ENCODE data around the gene ARL10.

Gene ARL10

DNA sequence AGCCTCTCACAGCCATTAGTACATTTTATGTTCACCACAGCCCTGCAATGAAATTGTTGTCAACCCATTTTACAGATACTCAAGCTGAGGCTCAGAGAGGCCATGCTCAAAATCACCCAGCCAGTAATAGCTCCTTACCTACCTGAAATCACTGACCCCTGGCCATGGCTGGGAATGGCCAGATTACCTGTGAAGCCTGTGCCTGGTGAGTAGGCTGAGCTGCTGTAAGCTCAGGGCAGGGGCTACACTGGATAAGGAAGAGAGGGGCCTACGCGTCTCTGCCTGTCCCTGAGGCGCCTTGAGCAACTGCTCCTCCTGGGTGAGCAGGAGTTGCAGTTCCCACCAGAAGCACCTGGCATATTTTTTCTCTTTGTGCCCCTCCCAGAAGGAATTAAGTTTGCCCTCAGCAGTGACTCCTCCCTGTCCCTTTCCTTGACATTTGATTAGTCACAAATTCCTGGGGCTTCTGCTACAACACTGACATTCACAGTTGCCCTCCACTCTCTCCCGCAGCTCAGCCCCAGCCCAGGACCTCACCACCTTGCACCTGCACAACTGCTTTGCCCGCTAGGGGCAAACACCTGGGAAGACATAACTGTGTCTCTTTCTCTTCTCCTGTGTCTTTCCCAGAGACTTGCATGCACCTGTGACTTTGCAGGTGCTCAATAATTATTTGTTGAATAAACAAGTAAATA lies 45.3 kb downstream of the ARL10 start:
- DNase-seq (ENCODE audit: low read depth, low spot score) = no peak

DNA sequence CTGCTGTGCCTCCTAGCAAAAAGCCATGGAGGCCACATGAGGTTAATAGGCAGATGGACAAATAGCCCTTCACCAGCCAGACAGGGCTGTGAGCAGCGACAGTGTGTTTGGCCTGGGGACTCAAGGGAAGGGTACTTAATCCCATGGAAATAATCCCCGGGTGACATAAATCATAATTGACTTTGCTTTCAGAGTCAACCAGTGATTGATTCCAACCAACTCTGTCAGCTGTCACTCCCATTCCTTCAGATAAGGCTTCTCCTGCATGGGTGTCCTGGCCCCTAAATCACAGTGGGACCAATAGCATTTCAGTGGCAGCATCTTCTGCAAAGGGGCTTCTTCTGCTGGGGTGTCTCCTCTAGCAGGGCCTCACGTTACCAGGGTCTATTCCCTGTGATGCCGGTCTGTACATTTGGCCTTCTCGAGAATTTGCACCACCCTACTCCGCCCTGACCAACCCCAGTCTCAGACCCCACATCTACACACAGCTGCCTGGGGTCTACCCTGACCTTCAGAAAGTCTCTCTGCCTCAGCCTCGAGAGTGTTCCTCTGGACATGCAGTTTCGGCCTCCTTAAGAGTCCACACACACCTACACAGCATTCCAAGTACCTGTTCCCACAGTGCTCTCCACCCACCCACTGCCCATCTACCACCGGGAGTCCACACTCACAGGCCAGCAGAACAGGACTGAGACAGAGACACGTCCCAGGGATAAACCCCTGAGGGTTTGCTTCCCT lies 47.4 kb downstream of the ARL10 start:
- no peak for DNase-seq (ENCODE audit: low read depth, low spot score)

DNA sequence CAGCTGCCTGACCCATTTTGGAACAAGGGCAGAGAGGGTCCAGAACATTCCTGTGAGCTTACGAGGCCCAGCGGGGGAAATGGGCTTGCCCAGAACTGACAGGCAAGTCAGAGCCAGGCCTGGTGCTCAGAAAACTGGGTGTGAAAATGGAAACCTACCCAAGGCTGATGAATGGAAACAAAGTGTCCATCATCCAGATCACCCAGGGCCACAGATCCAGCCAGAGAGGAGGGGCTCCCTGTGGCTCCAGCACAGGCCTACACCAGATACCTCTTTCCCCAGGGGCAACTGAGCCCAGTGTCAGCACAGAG lies 47.9 kb downstream of the ARL10 start:
- DNase-seq (ENCODE audit: low read depth, low spot score) = peak; percentile 32

- DNase-seq (ENCODE audit: low read depth, low spot score) = no peak
These were observed 48.5 kb downstream of the ARL10 start for GRCh38 chr5:176413709-176414191.

DNA sequence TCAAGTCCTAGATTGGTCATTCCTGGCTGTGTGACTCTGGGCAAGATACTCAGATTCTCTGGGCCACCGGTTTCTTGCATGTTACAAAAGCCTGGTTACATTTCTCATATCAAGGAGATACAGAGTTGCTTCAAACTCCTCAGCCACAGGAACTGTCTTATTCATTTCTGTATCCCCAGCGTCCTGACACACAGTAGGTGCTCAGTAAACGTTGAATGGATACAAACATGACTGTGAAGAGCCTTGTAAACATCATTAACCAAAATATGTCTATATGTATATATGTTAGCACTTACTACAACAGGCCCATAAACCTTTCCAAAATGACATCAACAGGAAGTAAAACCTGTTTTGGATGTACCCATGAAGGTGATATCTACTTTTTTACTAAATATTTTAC lies 49.4 kb downstream of the ARL10 start:
- no peak for DNase-seq (ENCODE audit: low read depth, low spot score)

- DNase-seq (ENCODE audit: low read depth, low spot score) = no peak
These were observed 50.1 kb downstream of the ARL10 start for GRCh38 chr5:176415240-176415951.

GRCh38 chr5:176415952-176416924 lies 51.0 kb downstream of the ARL10 start, which contains the start of gene CLTB:
Gene CLTB, minus strand, starts transcription at chr5:176416539. Its CDS starts 176 bp downstream, at chr5:176416363.
- DNase-seq (ENCODE audit: low read depth, low spot score) = peak; percentile 97

DNA sequence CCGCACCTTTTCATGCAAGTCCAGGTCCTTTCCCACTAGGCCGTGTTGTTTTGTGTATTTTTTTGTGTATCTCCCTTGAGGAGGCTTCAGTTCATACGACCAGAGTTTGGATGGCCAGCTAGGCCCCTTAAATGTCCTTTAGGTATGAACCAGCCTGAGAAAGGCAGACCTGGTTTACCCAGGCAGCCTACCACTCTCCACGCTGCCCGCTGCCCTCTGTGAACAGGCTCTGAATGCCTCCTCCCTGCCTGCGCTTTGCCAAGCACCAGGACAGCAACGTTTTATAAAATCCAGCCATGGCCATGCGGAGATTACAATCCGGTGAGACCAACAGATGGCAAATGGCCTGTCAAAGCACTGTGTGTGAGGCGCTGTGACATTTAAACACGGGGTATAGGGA lies 51.7 kb downstream of the ARL10 start:
- no peak for DNase-seq (ENCODE audit: low read depth, low spot score)

DNA sequence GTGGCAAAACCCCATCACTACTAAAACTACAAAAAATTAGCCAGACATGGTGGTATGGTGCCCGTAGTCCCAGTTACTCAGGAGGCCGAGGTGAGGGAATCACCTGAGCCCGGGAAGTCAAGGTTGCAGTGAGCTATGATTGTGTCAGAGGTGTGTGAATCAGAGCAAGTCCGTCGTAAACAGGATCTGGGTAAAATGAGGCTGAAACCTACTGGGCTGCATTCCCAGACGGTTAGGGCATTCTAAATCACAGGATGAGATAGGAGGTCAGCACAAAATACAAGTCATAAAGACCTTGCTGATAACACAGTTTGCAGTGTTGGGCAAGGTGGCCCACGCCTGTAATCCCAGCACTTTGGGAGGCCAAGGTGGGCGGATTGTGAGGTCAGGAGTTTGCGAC lies 53.0 kb downstream of the ARL10 start:
- DNase-seq (ENCODE audit: low read depth, low spot score) = no peak

DNA sequence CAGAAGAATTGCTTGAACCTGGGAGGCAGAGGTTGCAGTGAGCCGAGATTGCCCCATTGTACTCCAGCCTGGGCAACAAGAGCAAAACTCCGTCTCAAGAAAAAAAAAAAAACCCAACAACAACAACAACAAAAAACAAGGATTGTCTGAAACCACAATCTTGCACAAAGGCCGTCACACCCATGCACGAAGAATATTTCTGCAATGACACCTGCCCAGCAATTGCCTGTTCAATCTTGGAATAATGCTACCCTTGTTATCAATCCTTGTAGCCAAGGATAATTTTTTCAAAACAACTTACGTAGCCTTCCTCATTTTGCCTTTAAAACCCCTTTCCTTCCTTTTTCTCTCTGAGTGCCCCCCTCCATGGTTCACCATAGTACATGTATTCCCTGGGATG lies 54.8 kb downstream of the ARL10 start:
- no peak for DNase-seq (ENCODE audit: low read depth, low spot score)

GRCh38 chr5:176420972-176421544 lies 55.8 kb downstream of the ARL10 start:
- no peak for DNase-seq (ENCODE audit: low read depth, low spot score)

DNA sequence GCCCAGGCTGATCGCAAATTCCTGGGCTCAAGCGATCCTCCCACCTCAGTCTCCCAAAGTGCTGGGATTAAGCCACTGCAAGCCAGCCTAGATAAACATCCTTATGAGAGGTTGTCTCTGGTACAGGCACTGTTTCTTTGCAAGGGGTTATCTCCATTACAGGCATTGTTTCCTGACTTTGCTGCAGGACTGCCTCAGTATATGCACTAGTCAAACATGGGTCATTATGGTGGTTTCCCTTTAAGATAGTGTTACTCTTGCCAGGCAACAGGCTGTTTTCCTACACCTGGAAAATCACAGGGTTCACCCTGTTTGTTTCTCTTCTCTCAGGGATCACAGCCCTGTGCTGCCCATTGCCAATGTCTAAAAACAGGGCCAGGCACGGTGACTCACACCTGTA lies 58.9 kb downstream of the ARL10 start:
- DNase-seq (ENCODE audit: low read depth, low spot score) = no peak

- peak; percentile 87 for DNase-seq (ENCODE audit: low read depth, low spot score)
These were observed 59.9 kb downstream of the ARL10 start for GRCh38 chr5:176425138-176425537.

- no peak for DNase-seq (ENCODE audit: low read depth, low spot score)
These were observed 60.5 kb downstream of the ARL10 start for GRCh38 chr5:176425791-176426190.

DNA sequence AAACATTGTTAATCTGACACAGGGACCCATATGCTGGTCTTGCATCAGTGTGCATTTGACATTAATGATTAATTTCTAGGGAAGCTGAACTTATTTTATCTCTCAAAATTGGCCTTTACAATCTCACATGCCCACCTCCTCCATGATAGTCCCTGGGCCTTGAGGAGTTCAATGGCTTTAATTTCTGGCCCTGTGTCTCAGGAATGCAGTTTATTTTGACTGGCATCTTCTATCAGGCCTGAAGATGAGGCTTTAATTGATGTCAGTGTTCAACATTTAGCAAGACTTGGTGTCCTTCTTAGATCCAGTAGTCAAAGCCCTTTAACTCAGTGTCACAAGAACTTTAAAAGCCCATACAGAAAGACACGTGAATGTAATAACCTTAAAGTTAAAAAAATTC lies 61.6 kb downstream of the ARL10 start:
- no peak for DNase-seq (ENCODE audit: low read depth, low spot score)

- DNase-seq (ENCODE audit: low read depth, low spot score) = no peak
These were observed 62.7 kb downstream of the ARL10 start for GRCh38 chr5:176427971-176428370.

DNA sequence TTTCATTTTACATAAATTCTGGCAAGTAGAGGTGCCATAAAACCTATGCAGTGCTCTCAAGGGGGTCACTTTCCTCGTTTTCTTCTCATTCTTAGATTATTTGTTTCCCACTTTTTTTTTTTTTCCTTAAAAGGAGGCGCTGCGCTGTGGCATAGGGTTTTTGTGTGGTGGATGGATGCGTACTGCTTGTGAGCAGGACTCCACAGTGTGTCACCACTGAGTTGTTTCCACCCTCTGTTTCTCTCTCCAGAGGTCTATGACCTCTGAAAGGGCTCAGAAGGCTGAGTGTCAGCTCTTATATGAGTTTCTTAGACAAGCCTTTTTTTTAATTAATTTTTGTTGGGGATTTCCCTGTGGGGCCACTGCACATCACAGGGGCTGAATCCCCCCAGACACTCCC lies 64.7 kb downstream of the ARL10 start:
- no peak for DNase-seq (ENCODE audit: low read depth, low spot score)
